K562 (cell line): Measurements from ENCODE around the gene FOXP4. TPM values are rescaled to one million over a fixed set of nuclear protein-coding genes. Genes with fewer than 3 reads are reported as not detected.
A peak's percentile ranks its signal among the peaks of the same experiment; 100 is the strongest.

Experiments
- BRF2 ChIP-seq: IDR thresholded peaks from 3 replicates; pipeline ENCODE4 v1.6.1; 2011; ENCODE audit warnings: borderline replicate concordance, mild to moderate bottlenecking; ENCODE audit not compliant: insufficient read length, insufficient read depth
- CGGBP1 ChIP-seq: fragments of 250-450 bp; sonication (Bioruptor Pico); IDR thresholded peaks from 2 replicates; pipeline ENCODE4 v1.9.0; 2021; ENCODE audit warnings: mild to moderate bottlenecking
- CREB3L1 ChIP-seq: fragments of 450-650 bp; IDR thresholded peaks from 2 replicates; pipeline ENCODE4 v1.6.1; 2014; ENCODE audit warnings: low read depth, mild to moderate bottlenecking, moderate library complexity, borderline replicate concordance
- E2F4 ChIP-seq: sonication (generic); formaldehyde crosslinking; IDR thresholded peaks from 2 replicates; pipeline ENCODE4 v1.8.0; 2022; ENCODE audit warnings: mild to moderate bottlenecking, low read depth, missing genetic modification reagents
- ELK1 ChIP-seq: sonication (generic); formaldehyde crosslinking; IDR thresholded peaks from 2 replicates; pipeline ENCODE4 v1.8.1; 2022; ENCODE audit warnings: missing genetic modification reagents
- EP300 ChIP-seq: IDR thresholded peaks from 2 replicates; pipeline ENCODE4 v1.6.1; 2012; ENCODE audit warnings: low read length, improper control_type of control experiment
- FOXJ3 ChIP-seq: sonication (generic); formaldehyde crosslinking; IDR thresholded peaks from 2 replicates; pipeline ENCODE4 v1.4.0; 2020; ENCODE audit warnings: mild to moderate bottlenecking, missing genetic modification reagents
- LCOR ChIP-seq: sonication (generic); formaldehyde crosslinking; IDR thresholded peaks from 2 replicates; pipeline ENCODE4 v1.8.0; 2022; ENCODE audit warnings: mild to moderate bottlenecking, missing genetic modification reagents
- MITF ChIP-seq: IDR thresholded peaks from 2 replicates; pipeline ENCODE4 v1.6.1; 2014; ENCODE audit warnings: antibody characterized with exemption
- PHF21A ChIP-seq: fragments of 450-650 bp; IDR thresholded peaks from 2 replicates; pipeline ENCODE4 v1.6.1; 2017; ENCODE audit warnings: low read depth, borderline replicate concordance
- POLR2AphosphoS5 ChIP-seq: IDR thresholded peaks from 2 replicates; pipeline ENCODE4 v1.6.1; 2011; ENCODE audit warnings: mild to moderate bottlenecking, low read depth, low read length, moderate library complexity; ENCODE audit not compliant: control insufficient read depth, insufficient read depth
- PURB ChIP-seq: sonication (generic); formaldehyde crosslinking; IDR thresholded peaks from 2 replicates; pipeline ENCODE4 v1.9.0; 2021; ENCODE audit warnings: low read depth, mild to moderate bottlenecking, missing genetic modification reagents
- RBM34 ChIP-seq: fragments of 200-400 bp; formaldehyde crosslinking; IDR thresholded peaks from 2 replicates; pipeline ENCODE4 v1.6.1; 2018; ENCODE audit warnings: low read length, borderline replicate concordance; ENCODE audit not compliant: insufficient read depth
- RUNX1 ChIP-seq: sonication (generic); IDR thresholded peaks from 2 replicates; pipeline ENCODE4 v1.6.1; 2016; ENCODE audit warnings: antibody characterized with exemption, low read depth
- SRF ChIP-seq, 2 experiments: fragments of 250-450, 450-650 bp in 1 of 2; sonication (Bioruptor Pico) in 1 of 2; sonication (generic) in 1 of 2; formaldehyde crosslinking; IDR thresholded peaks; 2 replicates each; pipeline versions ENCODE4 v1.5.0 to v1.5.1; 2020 to 2022; ENCODE audit warnings: mild to moderate bottlenecking in 1 of 2, missing genetic modification reagents in 1 of 2
- TARDBP ChIP-seq: fragments of 450-650 bp; IDR thresholded peaks from 2 replicates; pipeline ENCODE4 v1.6.1; 2016
- ZFPM2 ChIP-seq: fragments of 250-450 bp; sonication (Bioruptor Pico); IDR thresholded peaks from 2 replicates; pipeline ENCODE4 v1.5.1; 2022; ENCODE audit warnings: mild to moderate bottlenecking
- ZNF347 ChIP-seq: fragments of 450-650 bp; formaldehyde crosslinking; IDR thresholded peaks from 2 replicates; pipeline ENCODE4 v1.4.0; 2020; ENCODE audit warnings: low read depth, mild to moderate bottlenecking, moderate library complexity
- ZNF75A ChIP-seq: fragments of 450-650 bp; formaldehyde crosslinking; IDR thresholded peaks from 2 replicates; pipeline ENCODE4 v1.4.0; 2020; ENCODE audit warnings: mild to moderate bottlenecking
- ZNF76 ChIP-seq: fragments of 250-450 bp; sonication (Bioruptor Pico); IDR thresholded peaks from 2 replicates; pipeline ENCODE4 v1.4.0; 2020; ENCODE audit warnings: mild to moderate bottlenecking, moderate library complexity, borderline replicate concordance
- polyA plus RNA-seq, 8 experiments: library from polyadenylated mRNA; depleted of rRNA in 4 of 8; stranded (reverse) in 5 of 8; unstranded in 3 of 8; fragments of >200 nt; fragmentation: Nextera tagmentation in 2 of 8; fragmentation: Illumina TruSeq in 1 of 8; extraction: Ambion mirVana in 2 of 8; extraction: Trizol in 1 of 8; gene quantifications; 2 replicates each; pipeline versions ENCODE4 v1.2.1 to v1.2.3, GENCODE V29; 2011 to 2014; ENCODE audit warnings: inconsistent platforms in 1 of 8, missing spikeins in 1 of 8
- total RNA-seq, 7 experiments: library from RNA; depleted of rRNA in 6 of 7; stranded (reverse); fragments of >200 nt in 6 of 7; fragmentation: Illumina TruSeq in 2 of 7; extraction: Trizol in 2 of 7; gene quantifications; 2 replicates each; pipeline versions ENCODE4 v1.2.1 to v1.2.3, GENCODE V29; 2011 to 2021; ENCODE audit warnings: low replicate concordance in 1 of 7

Gene FOXP4
- total and polyA plus RNA-seq, 9 of the 15 experiments (the other 6 are each of a cell fraction or from before 2014, with no cell fraction given), result 0.11 to 29.4 (median 2.3) TPM

- TF ChIP-seq ELK1 (CRISPR knock-in tag) (no peak), POLR2AphosphoS5 (no peak), BRF2 (no peak), ZNF347 (CRISPR knock-in tag) (no peak), EP300 (peak; percentile 82), RUNX1 (no peak), LCOR (CRISPR knock-in tag) (no peak), RBM34 (no peak), MITF (no peak), TARDBP (no peak), PURB (no peak), E2F4 (no peak), CGGBP1 (CRISPR knock-in tag) (no peak), SRF (CRISPR knock-in tag; IDR thresholded peaks at IDR 0.05) (no peak), ZNF76 (CRISPR knock-in tag) (peak; percentile 12; the same call in 1 of the 2 replicates), ZNF75A (CRISPR knock-in tag) (no peak), PHF21A (no peak), FOXJ3 (CRISPR knock-in tag) (no peak), ZFPM2 (CRISPR knock-in tag) (no peak), CREB3L1 (no peak)
Measured at GRCh38 chr6:41538556-41539182, 7.5 kb upstream of the FOXP4 start (continued).
